GM18508 (cell line): ENCODE results near the gene C1QTNF3.
A peak's percentile ranks its signal among the peaks of the same experiment; 100 is the strongest.
"Not testable (repeated sequence)": the region's sequence is repeated elsewhere in the genome, so short reads cannot be mapped to it uniquely, and the experiment has no call there.

ENCODE experiments used
- ATAC-seq: cut with Tn5 transposase; IDR thresholded peaks from one replicate; pipeline ENCODE4 v1.9.1; 2021; ENCODE audit warnings: moderate number of reproducible peaks; ENCODE audit not compliant: insufficient read depth, unreplicated experiment

Gene C1QTNF3

GRCh38 chr5:34030048-34030447, 13.0 kb downstream of the C1QTNF3 start:
- no peak for ATAC-seq

DNA sequence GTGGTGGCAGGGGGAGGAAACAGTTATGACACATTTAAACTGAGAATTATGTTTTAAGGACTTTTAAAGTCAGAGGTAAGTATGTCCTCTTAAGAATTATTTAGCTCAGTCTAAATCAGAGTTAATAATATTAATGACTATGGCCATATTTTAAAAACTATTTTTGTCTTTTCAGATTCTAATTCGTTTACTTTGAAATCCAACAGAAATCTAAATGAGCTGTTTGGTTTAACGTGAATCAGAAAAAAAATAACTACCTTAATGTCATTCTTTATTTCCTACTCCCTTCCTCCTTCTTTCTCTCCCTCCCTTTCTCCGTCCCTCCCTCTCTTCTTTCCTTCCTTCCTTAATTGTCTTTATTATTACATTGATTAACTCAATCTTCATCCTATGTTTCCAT, 14.7 kb downstream of the C1QTNF3 start:
- no peak for ATAC-seq

DNA sequence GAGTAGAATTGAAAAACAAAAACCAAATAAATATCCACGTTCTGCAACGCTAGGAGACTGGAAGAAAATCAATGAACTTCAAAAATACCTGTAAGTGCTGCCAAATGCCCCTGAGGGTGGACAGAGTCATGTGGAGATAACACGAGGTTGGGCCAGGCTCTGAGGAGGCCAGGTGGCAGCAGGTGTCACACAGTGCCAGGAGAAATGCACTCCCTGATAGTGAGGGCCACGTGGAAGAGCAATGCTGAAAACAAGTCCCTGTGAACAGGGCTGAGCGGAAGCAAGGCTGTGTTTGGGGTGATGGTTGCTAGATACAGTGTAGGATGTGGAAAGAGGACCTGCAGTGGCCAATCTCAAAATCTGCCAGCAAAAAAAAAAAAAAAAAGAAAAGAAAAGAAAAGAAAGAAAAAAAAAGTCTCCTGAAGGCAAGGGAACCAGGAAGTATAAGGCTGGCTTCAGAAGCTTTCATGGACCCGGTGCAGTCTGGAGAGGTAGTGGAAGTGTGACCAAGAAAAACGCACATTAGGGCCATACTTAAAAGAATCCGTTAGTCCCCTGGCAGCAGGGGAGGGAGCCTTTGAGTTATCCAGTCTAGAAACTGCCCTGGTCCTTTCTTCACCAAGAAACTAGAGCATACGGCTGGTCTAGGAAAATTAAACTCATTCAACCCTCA, 16.8 kb downstream of the C1QTNF3 start:
- no peak for ATAC-seq

DNA sequence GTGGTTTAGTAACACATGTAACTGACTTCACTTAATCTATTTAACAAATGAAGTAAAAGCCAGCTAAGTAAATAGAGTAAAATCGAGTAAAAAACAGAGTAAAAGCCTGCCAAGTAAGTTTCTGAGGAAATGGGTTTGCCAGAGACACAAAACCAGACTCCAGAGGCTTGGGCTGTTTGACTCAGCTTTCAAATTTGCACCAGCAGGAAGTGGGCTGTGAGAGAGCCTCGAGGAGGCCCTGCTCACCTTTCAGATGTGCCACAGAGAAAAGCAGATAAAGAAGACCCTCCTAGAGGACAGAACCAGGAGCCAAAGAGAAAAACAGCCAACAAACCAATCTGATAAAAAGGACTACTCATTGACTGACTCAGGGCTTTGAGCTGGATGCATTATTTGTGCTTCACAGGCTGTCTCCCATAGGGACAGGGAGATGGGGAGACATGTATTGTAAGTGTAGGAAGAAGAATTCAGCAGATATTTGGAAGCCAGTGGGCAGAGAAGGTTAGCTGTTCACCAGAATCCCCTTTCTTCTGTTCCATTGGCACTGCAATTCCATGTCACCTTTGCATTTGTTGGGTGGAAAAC, 20.8 kb downstream of the C1QTNF3 start:
- peak; percentile 68 for ATAC-seq

GRCh38 chr5:34021334-34021733, 21.7 kb downstream of the C1QTNF3 start:
- no peak for ATAC-seq

- no peak for ATAC-seq
These were observed 22.3 kb downstream of the C1QTNF3 start for GRCh38 chr5:34020726-34021125.

GRCh38 chr5:34017254-34017653, 25.8 kb downstream of the C1QTNF3 start:
- no peak for ATAC-seq

- ATAC-seq: no peak
These were observed 26.3 kb downstream of the C1QTNF3 start for GRCh38 chr5:34016750-34017149.

- no peak for ATAC-seq
These were observed 26.8 kb downstream of the C1QTNF3 start for GRCh38 chr5:34016222-34016621.

DNA sequence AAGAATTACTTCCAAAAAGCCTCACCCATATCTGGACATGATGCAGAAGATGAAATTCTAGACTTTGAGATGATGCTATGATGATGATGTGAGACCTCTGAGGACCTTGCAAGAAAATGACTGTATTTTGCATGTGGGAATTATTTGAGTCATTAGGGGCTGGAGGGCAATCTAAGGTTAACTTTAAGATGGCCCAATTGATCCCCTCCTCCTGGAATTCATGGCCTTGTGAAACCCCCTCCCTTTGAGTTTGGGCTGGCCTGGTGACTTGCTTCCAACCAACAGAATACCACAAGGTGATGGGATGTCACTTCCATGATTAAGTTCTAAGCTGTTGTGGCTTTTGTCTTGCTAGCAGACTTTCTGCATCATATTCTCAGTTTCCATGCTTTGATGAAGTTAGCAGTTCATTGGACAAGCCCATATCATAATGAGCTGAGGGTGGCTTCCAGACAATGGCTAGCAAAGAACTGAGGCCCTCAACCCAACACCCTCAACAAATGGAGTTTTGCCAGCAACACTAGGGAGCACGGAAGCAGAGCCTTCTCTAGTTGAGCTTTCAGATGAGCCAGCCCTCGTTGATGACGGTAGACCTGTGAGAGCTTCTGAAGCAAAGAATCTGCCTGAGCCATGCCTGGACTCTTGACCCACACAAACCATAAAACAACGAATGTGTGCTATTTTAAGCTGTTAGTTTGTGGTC, 27.7 kb downstream of the C1QTNF3 start:
- ATAC-seq: no peak

DNA sequence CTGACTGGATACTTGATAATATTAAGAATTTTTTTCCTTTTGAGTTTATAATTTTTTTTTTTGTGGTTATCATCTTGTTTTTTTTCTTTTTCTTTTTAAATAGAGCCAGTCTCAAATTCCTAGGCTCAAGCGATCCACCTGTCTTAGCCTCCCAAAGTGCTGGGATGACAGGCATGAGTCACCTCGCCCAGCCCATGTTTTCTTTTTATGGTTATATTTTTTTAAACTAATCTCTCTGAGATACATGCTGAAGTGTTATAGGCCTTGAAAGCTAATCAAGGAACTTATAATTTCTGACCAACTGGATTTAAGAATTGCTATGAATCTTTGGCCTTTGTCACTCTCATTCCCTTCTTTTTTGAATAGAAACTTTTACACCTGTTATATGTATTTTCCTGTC, 28.4 kb downstream of the C1QTNF3 start:
- no peak for ATAC-seq

DNA sequence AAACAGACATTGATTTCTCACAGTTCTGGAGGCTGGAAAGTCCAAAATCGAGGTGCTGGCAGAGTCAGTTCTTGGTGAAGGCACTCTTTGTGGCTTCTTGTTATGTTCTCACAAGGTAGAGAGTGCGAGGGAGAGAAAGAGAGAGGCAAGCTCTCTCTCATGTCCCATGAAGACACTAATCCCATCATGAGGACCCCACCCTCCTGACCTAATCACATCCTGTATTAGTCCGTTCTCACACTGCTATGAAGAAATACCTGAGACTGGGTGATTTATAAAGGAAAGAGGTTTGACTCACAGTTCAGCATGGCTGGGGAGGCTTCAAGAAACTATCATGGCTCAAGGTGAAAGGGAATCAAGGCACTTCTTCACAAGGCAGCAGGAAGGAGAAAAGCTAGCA, 29.5 kb downstream of the C1QTNF3 start:
- ATAC-seq: no peak

GRCh38 chr5:34012791-34013190, 30.2 kb downstream of the C1QTNF3 start:
- ATAC-seq: no peak

DNA sequence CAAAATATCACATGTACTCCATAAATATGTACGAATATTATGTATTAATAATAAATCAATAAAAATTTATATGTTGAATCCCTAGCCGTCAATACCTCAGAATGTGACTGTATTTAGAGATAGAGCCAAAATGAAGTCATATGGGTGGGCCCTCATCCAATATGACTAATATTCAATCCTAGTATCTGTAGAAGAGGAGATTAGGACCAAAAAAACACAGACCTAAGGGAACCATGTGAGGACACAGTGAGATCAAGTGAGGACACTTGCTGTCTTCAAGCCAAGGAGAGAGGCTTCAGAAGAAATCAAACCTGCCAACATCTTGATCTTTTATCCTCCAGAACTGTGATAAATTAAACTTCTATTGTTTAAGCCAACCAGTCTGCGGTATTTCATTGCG, 31.5 kb downstream of the C1QTNF3 start:
- no peak for ATAC-seq

GRCh38 chr5:34010146-34010545, 32.9 kb downstream of the C1QTNF3 start:
- ATAC-seq: not testable (repeated sequence)

- ATAC-seq: no peak
These were observed 33.4 kb downstream of the C1QTNF3 start for GRCh38 chr5:34009610-34010009.

GRCh38 chr5:34008802-34009201, 34.2 kb downstream of the C1QTNF3 start:
- ATAC-seq: no peak

- peak; percentile 71 for ATAC-seq
These were observed 35.1 kb downstream of the C1QTNF3 start, which contains the start of gene AMACR for GRCh38 chr5:34007621-34008600. Gene AMACR (minus strand): TSS chr5:34008050. CDS start chr5:34008019, 31 bp downstream.

GRCh38 chr5:34007201-34007620, 35.8 kb downstream of the C1QTNF3 start:
- ATAC-seq: no peak

- no peak for ATAC-seq
These were observed 37.3 kb downstream of the C1QTNF3 start for GRCh38 chr5:34005681-34006080.
